ENCODE data around the gene TMEM43.

Gene TMEM43

DNA sequence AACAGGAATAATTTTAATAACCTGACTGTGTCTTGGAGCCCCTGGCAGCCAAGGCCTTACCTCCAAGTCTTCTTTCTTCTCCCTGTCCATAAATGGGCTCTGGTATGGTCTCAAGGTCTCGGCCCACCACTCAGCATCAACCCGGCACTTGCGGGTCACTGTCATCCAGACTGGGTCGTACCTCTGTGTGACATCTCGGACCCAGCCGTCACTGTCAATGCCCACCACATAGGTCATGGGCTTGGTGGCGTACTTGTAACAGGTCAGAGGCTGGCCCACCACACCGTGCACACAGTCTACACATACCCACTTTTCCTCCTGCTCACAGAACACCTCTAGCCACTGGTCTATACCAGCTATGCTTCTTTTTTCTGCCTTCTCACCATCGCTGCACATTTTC lies 33.1 kb downstream of the TMEM43 start:
- no peak for DNase-seq (ENCODE audit: extremely low spot score)
- TF ChIP-seq, protein P1, sequence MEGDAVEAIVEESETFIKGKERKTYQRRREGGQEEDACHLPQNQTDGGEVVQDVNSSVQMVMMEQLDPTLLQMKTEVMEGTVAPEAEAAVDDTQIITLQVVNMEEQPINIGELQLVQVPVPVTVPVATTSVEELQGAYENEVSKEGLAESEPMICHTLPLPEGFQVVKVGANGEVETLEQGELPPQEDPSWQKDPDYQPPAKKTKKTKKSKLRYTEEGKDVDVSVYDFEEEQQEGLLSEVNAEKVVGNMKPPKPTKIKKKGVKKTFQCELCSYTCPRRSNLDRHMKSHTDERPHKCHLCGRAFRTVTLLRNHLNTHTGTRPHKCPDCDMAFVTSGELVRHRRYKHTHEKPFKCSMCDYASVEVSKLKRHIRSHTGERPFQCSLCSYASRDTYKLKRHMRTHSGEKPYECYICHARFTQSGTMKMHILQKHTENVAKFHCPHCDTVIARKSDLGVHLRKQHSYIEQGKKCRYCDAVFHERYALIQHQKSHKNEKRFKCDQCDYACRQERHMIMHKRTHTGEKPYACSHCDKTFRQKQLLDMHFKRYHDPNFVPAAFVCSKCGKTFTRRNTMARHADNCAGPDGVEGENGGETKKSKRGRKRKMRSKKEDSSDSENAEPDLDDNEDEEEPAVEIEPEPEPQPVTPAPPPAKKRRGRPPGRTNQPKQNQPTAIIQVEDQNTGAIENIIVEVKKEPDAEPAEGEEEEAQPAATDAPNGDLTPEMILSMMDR (IDR thresholded peaks at IDR 0.05; ENCODE audit: control extremely low read depth, extremely low read depth, low read depth, missing control alignments), result no peak
- ChIA-PET CTCF (interaction anchor here (1.6 kb wide), 2 partner anchors 15 to 17 kb away, joined by 3 to 4 read pairs; no protein-coding TSS in a partner anchor), POLR2A (no interaction called here)

DNA sequence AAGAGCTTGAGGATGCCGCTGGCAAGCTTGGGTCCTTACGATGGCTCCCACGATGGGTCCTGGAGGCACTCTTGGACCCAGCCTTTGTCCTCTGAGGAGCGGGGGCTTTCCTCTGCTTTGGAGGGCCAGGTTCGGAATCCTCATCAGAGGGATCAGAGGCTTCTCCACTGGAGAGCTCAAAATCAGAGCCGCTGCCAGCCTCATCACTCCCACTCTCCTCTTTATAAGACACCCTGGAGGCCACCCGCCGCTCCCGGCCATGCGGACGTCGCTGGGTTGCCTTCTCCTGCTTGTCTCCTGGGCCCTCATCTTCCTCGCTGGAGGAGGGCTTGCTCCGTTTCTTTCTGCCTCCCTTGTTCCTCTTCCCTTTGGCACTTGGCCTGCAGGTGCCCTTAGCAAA lies 33.5 kb downstream of the TMEM43 start:
- CTCF ChIA-PET, result interaction anchor here (1.6 kb wide), 2 partner anchors 15 to 17 kb away, joined by 3 to 4 read pairs; no protein-coding TSS in a partner anchor
- DNase-seq (ENCODE audit: extremely low spot score), result no peak
- TF ChIP-seq, protein P1 (IDR thresholded peaks at IDR 0.05; ENCODE audit: control extremely low read depth, extremely low read depth, low read depth, missing control alignments), result no peak
- POLR2A ChIA-PET, result interaction anchor here (0.6 kb wide), 1 partner anchor 701 kb away, joined by 9 read pairs; no protein-coding TSS in a partner anchor

DNA sequence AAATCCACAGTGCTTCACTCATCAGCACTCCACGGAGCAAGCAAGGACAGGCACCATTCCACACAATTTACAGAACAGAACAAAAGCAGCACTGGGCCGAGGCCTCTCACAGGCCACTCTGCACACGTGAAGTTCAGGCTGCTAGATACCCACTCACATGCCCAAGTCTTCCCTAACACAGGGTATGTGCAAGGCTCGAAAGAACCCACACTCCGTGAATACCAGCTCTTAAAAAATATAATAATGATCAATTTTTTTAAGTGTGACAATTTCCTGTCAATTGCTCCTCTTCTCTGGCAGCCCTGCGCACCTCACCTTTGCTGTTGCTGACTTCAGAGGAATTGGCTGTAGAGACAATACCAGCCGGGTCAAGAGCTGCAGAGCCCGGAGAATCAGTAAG lies 34.6 kb downstream of the TMEM43 start:
- CTCF ChIA-PET, result interaction anchor here (0.8 to 1.6 kb wide), 4 partner anchors 11 to 18 kb away, joined by 3 to 4 read pairs (median 4); no protein-coding TSS in a partner anchor
- TF ChIP-seq, protein P1 (IDR thresholded peaks at IDR 0.05; ENCODE audit: control extremely low read depth, extremely low read depth, low read depth, missing control alignments), result no peak
- POLR2A ChIA-PET, result no interaction called here
- DNase-seq (ENCODE audit: extremely low spot score), result no peak

DNA sequence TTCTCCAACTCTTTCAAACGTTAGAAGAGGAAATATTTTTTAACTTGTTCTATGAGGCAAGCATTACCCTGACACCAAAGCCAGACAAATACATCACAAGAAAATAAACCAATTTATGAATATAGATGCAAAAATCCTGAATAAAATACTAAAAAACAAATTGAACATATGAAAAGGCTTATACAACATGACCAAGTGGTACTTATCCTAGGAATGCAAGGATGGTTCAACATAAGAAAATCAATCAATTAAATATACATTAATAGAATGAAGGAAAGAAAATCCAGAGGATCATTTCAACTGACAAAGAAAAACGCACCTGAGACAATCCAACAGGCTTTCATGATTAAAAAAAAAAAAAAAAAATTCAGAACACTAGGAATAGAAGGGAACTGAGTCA lies 36.4 kb downstream of the TMEM43 start:
- ChIA-PET POLR2A (no interaction called here), CTCF (interaction anchor here (1.0 to 1.3 kb wide), 2 partner anchors 8 to 43 kb away, joined by 3 to 4 read pairs; no protein-coding TSS in a partner anchor)
- DNase-seq (ENCODE audit: extremely low spot score), result no peak
- TF ChIP-seq, protein P1 (IDR thresholded peaks at IDR 0.05; ENCODE audit: control extremely low read depth, extremely low read depth, low read depth, missing control alignments), result no peak

DNA sequence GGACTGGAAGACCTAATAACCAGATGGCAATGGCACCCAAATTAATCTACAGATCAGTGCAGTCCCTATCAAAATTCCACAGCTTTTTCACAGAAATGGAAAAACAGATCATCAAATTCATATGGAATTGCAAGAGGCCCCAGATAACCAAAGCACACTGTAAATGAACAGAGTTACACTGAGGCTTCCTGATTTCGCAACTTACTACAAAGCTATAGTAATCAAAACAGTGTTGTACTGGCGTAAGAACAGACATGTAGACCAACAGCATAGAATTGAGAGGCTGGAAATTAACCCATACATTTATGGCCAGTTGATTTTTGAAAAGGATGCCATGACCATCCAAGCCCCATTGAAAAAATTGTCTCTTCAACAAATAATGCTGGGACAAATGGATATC lies 37.3 kb downstream of the TMEM43 start:
- CTCF ChIA-PET, result interaction anchor here (1.0 to 1.3 kb wide), 3 partner anchors 9 to 42 kb away, joined by 3 to 4 read pairs (median 4); no protein-coding TSS in a partner anchor
- TF ChIP-seq, protein P1 (IDR thresholded peaks at IDR 0.05; ENCODE audit: control extremely low read depth, extremely low read depth, low read depth, missing control alignments), result no peak
- no peak for DNase-seq (ENCODE audit: extremely low spot score)
- POLR2A ChIA-PET, result no interaction called here

DNA sequence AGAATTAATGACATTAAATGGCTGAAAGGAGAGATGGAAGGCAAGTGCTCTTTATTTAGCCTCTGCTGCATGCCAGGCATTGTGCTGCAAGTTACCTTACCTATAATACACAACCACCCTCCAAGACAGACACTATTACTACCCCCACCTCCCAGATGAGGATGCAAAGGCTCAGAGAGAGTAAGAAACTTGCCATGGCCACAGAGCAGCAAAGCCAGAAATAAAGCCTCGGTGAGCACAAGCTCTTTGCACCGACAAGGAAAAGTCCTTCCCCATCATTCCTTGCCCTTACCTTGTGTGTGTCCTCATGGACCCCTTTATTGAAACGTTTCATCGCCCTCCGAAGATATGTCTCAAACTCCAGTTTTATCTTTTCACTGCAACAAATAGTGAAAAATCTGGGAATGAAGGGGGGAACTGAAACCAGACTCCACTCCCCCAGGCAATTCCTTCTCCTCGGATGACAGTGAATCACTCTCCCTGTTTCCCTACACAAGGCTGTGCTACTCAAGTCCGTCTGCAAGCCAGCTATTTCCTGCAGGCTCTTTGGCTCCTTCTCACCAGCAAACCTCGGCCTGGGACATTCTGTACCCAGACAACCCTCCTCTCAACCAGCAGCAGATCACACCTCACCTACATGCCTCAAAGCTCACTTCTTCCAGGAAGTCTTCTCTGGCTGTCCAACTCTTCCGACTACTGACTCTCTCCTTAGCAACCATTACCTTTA lies 42.2 kb downstream of the TMEM43 start:
- DNase-seq (ENCODE audit: extremely low spot score), result no peak
- CTCF ChIA-PET, result interaction anchor here (1.0 to 2.8 kb wide), 3 partner anchors 11 to 36 kb away, joined by 3 to 6 read pairs (median 6); no protein-coding TSS in a partner anchor
- POLR2A ChIA-PET, result interaction anchor here (1.7 kb wide), 1 partner anchor 12 kb away, joined by 4 read pairs; the partner anchor contains the start of genes LSM3 and XPC
- TF ChIP-seq, protein P1 (IDR thresholded peaks at IDR 0.05; ENCODE audit: control extremely low read depth, extremely low read depth, low read depth, missing control alignments), result no peak
